ENCODE results near the gene CEP68.
"Not testable (repeated sequence)": the region's sequence is repeated elsewhere in the genome, so short reads cannot be mapped to it uniquely, and the experiment has no call there.

The CEP68 gene

GRCh38 chr2:65030476-65031332, 25.5 kb upstream of the CEP68 start:
- DNase-seq (ENCODE audit: low read depth): no peak

DNA sequence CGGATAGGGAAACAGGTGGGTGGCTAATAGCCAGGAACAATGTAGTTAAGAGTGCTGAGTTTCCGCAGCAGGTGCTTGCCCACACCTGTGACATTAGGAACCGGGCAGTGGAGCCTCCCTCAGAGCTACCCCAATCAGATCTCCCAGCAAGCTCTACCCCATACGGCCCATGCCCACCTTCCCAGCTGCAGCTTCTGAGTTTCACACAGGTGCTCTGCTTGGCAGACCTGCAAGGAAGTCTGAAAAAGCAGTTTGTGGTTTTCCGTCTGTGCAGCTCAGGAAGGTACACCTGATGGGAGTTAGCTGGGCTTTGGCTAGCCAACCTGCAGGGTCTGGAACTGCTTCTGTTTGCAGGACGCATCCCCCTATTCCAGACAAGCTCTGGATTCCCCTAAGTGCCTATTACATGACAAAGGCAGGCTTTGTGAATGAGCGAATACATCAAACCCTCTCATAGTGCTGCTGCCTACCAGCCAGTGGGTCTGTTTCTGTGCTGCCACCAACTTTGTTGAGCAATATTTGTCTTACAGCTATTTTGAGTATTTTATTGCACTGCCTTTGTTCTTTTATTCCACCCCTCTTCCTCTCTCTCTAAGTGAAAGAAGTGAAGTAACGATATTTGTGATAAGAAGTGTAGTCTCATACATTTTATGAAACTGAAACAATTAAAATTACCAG, 24.7 kb upstream of the CEP68 start:
- DNase-seq (ENCODE audit: low read depth): no peak

GRCh38 chr2:65032019-65032975, 23.9 kb upstream of the CEP68 start:
- no peak for DNase-seq (ENCODE audit: low read depth)

DNA sequence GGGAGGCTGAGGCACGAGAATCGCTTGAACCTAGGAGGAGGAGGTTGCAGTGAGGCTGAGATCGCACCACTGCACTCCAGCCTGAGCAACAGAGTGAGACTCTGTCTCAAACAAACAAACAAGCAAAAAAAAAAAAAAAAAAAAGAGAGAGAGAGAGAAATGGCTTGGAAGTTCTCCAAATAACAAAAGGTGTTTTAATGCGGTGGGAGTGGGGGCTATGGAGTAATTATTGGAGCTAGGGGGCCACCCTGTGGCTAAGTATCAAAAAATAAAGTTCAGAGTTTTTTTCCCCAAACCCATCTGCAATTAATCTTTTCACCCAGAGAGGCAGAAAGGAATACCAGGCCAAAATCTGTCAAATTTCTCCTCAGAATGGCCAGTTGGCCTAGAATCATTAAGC, 23.0 kb upstream of the CEP68 start:
- DNase-seq (ENCODE audit: low read depth): no peak

DNA sequence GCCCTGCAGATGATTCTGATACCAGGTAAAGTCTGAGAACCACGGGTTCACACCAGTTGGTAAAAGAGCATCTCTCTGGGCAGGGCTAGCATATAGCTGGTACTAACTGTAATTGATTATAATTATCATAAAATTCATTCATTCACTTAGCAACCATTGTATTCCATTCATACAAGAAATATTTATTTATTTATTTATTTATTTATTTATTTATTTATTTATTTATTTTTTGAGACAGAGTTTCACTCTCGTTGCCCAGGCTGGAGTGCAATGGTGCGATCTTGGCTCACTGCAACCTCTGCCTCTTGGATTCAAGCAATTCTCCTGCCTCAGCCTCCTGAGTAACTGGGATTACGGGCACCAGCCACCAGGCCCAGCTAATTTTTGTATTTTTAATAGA, 22.5 kb upstream of the CEP68 start:
- not testable (repeated sequence) for DNase-seq (ENCODE audit: low read depth)

DNA sequence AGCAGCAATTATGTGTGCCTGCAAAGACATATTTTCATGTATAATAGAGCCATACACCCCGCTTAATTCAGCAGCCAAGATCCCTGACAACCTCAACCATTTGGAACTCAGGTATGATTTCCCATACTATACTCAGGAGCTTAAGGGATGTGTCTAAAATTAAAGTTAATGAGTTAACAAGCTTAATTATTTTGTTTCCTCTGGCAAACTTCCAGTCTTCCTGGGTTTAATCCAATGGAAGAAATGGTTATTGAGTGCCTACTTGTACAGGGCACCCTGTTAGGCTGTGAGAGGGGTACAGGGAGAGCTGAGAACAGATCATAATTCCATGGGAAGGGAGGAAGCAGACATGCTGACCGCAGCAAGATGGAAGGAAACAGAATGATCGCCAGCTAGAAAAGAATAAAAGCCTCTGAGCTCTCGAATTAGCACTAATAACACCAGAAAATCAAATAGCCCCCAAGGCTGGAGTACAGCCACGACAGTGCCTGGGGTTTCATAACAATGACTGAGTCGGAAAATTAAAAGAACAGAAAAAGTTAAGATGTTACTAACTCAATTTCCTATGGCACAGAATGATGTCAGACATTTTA, 20.8 kb upstream of the CEP68 start:
- DNase-seq (ENCODE audit: low read depth): no peak

DNA sequence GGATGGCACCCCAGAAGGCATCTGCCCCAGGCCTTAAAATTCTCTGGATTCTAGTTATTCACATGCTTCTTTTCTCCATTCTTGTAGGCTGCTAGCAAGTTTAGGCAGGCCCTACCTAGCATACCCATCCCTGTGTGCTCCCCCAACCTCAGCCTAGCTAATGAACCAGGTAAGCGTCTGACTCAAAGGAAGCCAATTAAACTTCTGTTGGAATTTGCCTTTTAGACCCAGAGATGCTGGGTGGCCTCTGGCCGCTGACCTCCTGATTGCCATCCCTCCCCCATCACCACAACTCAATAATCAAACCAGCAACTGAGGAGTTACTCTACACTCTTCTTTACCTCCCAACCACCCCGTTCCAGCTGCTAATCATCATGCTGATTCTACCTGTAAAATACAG, 19.0 kb upstream of the CEP68 start:
- DNase-seq (ENCODE audit: low read depth): no peak

DNA sequence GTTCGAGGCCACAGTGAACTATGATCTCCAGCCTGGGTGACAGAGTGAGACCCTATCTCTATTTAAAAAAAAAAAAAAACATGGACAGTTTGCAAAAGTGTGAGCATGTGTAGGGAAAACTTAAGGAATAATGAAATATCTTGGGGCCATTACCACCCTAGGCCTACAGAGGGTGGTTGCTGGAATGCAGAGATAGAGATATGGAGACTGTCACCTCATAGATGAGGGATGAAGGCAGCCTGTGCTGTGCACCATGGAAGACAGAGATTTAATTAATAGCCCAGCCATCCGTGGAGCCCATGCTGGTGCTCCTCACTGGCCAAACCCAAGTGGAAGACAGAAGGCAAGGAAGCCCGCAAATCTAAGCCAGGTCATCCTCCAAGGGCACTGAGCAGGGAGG, 16.6 kb upstream of the CEP68 start:
- DNase-seq (ENCODE audit: low read depth): no peak

DNA sequence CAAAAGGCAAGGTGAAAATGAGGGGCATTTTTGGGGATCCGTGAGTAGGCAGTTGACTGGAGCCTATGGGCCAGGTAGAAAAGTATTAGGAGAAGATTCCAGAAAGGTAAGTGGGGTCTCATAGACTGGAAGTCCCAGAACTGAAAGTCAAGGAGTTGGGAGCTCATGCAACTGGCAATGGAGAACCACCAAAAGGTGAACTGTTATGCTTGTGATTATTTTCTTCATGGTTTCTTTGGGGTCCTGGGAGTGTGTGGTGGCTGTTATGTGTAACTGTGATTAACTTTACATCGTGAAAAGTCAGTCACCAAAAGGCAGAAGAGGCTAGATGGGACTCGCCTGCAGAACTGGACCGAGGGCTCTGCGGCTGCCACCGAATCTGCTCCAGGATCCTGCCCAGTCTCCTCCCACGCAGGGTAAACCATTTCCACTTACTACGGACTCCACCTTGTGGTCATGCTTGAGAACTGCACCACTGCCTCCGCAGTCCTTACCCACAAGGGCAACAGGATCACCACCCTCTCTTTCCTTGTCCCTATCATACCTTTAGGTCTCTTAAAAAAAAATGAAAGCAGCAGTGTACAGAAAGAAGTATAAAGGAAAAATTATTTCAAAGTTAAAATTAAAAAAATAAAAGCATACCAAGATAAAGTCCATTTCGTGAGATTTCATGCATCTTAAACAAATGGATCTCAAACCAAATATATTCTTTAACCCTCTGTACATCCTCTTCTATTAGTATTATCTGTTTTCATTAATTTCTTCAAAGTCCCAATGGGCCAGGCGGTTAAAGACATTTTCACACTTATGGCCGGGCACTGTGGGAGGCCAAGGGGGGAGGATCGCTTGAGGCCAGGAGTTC, 15.6 kb upstream of the CEP68 start:
- peak; percentile 70 for DNase-seq (ENCODE audit: low read depth)

DNA sequence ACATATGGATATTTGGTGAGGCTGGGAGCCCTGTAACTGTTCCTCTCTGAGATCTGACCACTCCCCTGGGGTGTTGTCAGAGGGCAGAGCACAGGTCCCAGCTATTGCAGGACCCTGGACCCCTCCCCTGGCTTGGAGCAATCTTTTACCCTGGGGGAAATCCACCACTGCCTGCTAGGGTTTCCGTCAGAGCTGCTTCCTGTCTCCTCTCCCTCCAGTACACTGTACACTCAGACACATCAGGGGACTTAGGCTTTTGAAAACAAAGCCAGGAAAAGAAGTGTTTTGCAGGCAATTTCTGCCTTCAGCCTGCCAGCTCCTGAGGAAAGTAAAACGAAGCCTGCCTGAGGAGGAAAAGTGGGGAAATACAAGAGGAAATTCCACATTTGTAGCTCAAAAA, 13.2 kb upstream of the CEP68 start:
- DNase-seq (ENCODE audit: low read depth): no peak

- no peak for DNase-seq (ENCODE audit: low read depth)
Measured at GRCh38 chr2:65044097-65044735, 12.0 kb upstream of the CEP68 start.

DNA sequence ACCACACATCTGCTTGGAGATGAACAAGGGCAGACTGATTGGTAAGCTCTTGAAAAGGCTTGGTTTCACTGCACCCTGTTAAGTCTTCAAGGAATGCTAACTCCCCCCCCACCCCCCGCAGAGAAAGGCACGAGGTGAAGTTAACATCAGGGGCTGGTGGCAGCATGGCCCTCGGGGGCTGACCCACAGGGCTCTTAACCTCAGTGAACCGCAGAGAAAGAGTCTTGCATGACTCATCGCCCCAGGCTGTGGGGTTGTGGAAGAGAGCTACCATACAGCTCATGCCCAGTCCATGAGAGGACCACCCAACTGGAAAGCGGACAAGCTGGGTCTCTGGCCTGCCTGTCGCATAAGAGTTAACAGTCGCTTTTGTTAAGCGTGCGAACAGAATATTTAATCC, 10.6 kb upstream of the CEP68 start:
- DNase-seq (ENCODE audit: low read depth): no peak

GRCh38 chr2:65046633-65047407, 9.4 kb upstream of the CEP68 start:
- no peak for DNase-seq (ENCODE audit: low read depth)

DNA sequence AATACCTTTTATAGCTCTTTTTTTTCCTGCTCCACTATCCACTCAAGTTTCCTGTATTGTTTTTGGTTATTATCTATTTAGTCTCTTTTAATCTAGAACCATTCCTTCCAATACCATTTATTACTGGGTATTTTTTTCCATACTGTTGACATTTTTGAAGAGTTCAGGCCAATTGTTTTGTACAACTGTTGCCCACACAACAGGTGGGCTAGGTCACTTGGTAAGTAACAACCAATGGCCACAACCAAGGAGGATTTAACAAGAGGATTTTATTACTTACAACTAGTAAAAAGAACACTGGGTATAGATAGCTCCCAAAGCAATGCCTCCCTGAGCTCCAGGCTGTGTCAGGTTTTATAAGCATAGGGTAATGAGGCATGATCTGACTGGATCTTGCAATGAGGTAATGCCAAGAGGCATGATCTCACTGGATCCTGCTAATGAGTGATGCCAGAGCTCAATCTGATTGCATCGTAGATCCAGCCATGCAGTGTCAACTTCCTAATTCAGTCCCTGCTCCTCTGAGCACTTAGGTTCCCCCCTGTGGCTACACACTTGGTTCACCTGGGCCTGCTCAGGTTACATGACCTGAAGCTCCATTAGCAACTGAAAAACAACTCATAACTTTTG, 7.1 kb upstream of the CEP68 start:
- DNase-seq (ENCODE audit: low read depth): no peak

- no peak for DNase-seq (ENCODE audit: low read depth)
Measured at GRCh38 chr2:65050931-65051330, 5.3 kb upstream of the CEP68 start.

DNA sequence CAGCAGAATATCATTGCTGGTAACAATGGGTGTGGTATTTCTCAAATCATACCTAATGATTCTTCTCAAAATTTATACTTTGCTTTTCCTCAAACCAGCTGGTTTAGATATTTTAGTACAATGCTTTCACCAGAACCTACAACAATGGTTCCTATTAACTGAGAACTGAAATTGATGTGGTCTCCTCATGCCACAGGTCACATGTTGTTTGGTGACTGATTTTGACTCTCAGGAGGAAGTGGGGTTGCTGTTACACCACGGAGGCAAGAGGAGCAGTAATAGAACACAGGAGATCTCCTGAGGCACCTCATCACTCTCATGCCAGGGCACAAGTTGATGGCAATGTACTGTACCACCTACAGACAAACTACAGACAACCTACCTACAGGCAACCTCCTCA, 3.0 kb upstream of the CEP68 start:
- no peak for DNase-seq (ENCODE audit: low read depth)

DNA sequence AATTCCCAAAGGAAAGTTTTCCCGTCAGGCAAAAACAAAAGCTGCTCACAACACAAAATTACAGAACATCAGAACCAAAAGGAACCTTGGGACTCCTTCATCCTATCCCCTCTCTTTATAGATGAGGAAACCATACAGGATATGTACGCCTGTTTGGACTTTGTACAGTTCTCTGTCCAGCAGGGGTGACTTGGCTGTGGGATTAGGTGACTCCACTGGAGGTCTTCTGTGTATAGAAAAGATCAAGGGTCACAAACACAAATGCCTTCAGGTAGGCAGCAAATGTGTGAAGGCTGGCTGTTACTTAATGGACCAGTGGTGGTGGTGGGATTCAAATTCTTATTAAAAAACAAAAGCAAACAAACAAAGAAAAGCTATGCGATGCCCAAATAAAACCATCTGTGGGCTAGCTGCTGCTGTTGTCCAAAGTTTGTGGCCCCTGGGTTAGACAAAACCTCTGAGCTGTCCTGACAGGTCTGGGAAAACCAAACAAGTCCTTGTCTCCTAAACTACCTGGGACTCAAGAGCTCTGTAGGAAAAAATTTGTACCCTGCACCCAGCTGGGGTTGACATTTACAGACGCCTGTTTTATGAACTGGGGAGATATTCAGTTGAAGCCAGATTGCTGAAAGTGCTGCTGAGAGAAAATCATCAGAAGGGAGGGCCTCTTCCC, 1.3 kb upstream of the CEP68 start:
- no peak for DNase-seq (ENCODE audit: low read depth)

DNA sequence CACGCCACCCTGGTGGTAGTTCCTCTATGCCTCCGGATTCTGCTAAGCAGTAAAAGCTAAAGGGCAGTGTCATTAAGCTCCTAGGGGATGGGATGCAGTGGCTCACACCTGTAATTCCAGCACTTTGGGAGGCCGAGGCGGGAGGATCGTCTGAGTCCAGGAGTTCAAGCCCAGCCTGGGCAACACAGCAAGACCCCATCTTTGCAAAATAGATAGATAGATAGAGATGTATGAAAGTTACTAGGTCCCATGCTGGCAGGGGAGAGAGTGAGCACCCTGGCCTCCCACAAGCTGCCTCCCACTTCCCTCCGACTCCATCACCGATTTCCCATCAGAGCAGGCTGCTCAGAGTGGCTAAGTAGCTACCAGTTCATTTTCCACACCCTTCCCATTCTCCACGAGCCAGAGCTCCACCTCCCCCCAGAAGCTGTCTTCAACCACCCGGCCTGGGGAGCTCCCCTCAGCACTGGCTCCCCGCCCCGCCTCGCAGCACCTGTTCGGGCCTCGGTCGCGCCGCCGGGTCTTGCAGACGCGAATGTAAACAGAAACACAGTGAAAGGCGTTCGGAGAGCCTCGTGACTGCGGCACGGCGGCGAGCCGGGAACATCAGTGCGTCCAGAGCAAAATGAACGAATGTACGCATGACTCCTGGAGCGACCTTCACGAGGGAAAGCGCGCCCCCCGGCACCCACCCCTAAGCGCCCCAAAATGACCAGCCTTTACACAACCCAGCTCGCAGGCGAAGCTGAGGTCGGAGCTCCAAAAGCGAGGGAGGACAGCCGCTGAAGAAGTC, 598 bp upstream of the CEP68 start:
- no peak for DNase-seq (ENCODE audit: low read depth)

Data from stromal cell of bone marrow (primary cell).